Measurements from ENCODE around the gene KRT86. TPM values are rescaled to one million over a fixed set of nuclear protein-coding genes. Genes with fewer than 3 reads are reported as not detected.
A peak's percentile ranks its signal among the peaks of the same experiment; 100 is the strongest.

The KRT86 gene
- total RNA-seq, 2 donors from 2014 or later, result 0.56 to 2.1 TPM

DNA sequence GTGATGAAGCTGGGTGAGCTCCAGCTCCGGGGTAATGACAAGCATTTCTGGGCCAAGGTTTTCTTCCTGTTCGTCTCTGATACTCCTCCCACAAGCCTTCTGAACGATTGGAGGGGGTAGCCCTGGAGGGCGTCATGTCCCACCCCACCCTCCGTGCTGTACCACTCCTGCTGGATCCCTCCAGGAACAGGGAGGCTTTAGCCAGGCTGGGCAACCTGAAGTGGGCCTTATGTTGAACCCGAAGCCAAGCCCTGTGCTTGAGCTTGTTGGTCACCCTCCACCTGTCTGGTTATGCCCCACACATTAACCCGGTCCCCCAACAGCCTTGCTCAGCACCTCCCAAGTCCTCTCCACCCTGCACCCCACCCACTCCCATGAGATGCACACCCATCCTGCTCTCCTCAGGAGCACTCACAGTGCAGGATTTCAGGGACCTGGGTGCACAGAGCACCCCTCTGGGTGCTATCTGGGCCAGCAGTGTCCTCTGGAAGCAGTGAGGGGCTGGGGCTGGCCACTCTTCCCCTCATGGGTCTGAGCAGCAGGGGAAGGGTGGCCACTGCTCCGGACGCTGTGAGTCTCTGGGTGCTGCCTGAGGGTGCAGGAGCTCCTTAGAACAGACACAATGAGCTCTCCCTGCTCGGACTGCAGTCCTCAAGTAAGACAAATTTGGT lies 53.5 kb downstream of the KRT86 start:
- peaks cover 7% of the 10 kb centered on the region for H3K27me3 Mint-ChIP-seq
- no peaks in the 10 kb centered on the region for H3K36me3 Mint-ChIP-seq (ENCODE audit: low read depth)
- no peak overlapping the region for H3K4me3 Mint-ChIP-seq
- peaks cover 7% of the 10 kb centered on the region for H3K4me1 Mint-ChIP-seq
- no peak for ATAC-seq (replicated peaks)
- no peaks in the 10 kb centered on the region for H3K9me3 Mint-ChIP-seq
- H3K27ac Mint-ChIP-seq, result peak overlapping the region; percentile 6

DNA sequence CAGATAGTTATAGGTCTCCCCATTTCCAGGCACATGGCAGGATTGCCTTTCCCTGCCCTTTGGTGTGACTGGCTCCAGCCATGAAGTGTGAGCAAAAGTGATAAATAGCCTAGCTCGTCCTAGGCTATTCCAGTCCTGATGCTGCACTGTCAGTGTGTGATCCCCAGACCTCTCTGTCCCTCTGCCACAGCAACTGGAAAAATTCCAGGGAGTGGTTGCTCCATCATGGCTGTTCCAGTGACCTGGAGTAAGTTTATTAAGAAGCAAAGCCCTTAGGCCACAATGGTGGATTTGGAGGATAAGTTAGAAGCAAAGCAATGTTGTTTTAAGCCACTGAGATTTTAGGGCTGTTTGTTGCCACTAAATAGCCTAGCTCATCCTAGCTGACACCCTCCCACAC lies 56.6 kb downstream of the KRT86 start:
- no peaks in the 10 kb centered on the region for H3K9me3 Mint-ChIP-seq
- no peak overlapping the region for H3K4me3 Mint-ChIP-seq
- no peak for ATAC-seq (replicated peaks)
- H3K27me3 Mint-ChIP-seq, result peaks cover 12% of the 10 kb centered on the region
- no peaks in the 10 kb centered on the region for H3K36me3 Mint-ChIP-seq (ENCODE audit: low read depth)
- H3K4me1 Mint-ChIP-seq, result peaks cover 7% of the 10 kb centered on the region
- no peak overlapping the region for H3K27ac Mint-ChIP-seq

DNA sequence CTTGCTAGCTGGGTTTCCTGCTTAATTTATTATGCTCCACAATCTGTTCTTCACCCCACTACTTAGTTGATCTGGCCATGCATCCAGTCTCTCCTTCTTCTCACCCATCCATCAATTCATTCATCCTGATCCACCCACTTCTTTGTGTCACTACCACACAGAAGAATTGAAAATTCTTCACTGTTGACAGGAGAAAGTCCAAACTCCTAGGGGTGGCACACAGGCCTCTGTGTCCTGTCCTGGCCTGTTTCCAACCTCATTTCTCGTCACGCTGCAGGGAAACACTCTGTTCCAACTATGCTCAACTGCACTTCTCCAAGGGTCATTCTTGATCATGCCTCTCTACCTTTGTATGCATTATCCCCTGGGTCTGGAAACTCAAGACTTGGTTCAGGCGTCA lies 57.4 kb downstream of the KRT86 start:
- no peak overlapping the region for H3K4me3 Mint-ChIP-seq
- no peaks in the 10 kb centered on the region for H3K9me3 Mint-ChIP-seq
- no peak for ATAC-seq (replicated peaks)
- no peaks in the 10 kb centered on the region for H3K36me3 Mint-ChIP-seq (ENCODE audit: low read depth)
- H3K27me3 Mint-ChIP-seq, result peaks cover 12% of the 10 kb centered on the region
- H3K4me1 Mint-ChIP-seq, result peaks cover 7% of the 10 kb centered on the region
- H3K27ac Mint-ChIP-seq, result no peak overlapping the region

DNA sequence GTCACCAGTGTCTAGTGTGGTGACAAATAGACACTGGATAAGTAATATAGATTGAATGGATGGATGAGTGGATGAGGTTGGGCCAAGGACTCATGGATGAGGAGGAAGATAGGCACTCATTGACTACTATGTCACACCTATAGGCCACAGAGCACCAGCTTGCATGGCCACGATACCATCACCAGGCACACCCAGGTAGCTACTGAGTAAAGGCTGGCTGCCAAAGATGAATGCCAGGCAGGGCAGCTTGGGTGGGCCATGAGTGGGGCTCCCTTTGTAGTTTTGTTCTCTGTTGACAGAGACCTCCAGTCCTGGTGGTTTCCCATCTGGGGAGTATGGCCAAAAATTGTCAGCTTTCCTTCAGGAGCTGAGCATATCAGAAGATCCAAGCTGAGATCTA lies 57.9 kb downstream of the KRT86 start:
- ATAC-seq (replicated peaks), result no peak
- Mint-ChIP-seq H3K27ac (no peak overlapping the region), H3K4me1 (peaks cover 2% of the 10 kb centered on the region), H3K9me3 (no peaks in the 10 kb centered on the region), H3K36me3 (ENCODE audit: low read depth) (no peaks in the 10 kb centered on the region), H3K27me3 (peaks cover 12% of the 10 kb centered on the region), H3K4me3 (no peak overlapping the region)

DNA sequence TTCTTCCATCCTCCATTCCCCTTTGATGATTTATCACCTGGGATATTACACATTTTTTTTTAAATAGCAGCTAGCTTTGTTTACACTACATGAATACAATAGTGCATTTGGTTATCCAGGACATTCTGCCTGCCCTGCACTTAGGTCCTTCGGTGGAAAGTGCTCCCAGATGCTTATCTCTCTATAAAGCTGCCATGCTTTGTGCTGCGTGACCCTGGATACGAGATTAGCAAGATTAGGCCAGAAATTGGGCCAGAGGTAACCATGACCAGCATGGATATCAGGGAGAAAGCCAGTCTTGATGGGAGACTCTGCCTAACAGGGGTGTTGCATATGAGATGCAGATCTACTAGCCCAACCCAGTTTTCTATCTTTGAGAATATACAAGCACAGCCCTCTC lies 58.9 kb downstream of the KRT86 start:
- H3K9me3 Mint-ChIP-seq, result no peaks in the 10 kb centered on the region
- H3K36me3 Mint-ChIP-seq (ENCODE audit: low read depth), result no peaks in the 10 kb centered on the region
- ATAC-seq (replicated peaks), result no peak
- H3K4me3 Mint-ChIP-seq, result no peak overlapping the region
- H3K4me1 Mint-ChIP-seq, result no peaks in the 10 kb centered on the region
- H3K27me3 Mint-ChIP-seq, result peaks cover 12% of the 10 kb centered on the region
- H3K27ac Mint-ChIP-seq, result no peak overlapping the region

GRCh38 chr12:52334185-52334584 lies 59.7 kb downstream of the KRT86 start:
- Mint-ChIP-seq H3K27me3 (peaks cover 17% of the 10 kb centered on the region), H3K4me3 (no peak overlapping the region), H3K27ac (no peak overlapping the region), H3K4me1 (no peaks in the 10 kb centered on the region), H3K36me3 (ENCODE audit: low read depth) (no peaks in the 10 kb centered on the region), H3K9me3 (no peaks in the 10 kb centered on the region)
- ATAC-seq (replicated peaks), result no peak

DNA sequence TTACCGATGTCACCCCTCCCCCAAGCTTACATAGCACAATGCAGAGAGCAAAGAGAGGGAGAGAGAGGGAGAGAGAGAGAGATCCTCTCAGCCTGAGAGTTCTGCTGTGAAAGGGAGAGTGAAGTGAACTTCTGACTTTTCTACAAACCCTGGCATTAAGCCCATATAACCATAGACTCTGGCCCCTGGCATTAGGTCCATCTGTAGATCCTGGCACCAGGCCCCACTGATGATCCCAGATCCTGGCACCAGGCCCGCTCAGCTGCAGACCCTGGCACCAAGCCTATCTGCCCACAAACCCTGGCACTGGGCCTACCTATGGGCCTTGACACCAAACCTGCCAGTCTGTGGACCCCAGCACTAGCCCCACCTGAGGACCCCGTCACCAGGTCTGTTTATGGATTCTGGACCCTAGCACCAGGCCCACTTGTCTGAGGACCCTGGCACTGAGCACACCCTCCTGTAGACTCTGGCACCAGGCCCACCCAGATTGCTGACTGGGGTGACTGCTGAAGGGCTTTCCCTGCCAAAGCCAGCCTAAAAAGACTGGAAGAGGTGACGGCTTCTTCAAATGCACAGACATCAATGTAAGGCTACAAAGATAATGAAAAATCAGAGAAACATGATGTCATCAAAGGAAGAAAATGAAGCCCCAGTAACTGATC lies 61.3 kb downstream of the KRT86 start:
- no peak for ATAC-seq (replicated peaks)
- Mint-ChIP-seq H3K4me1 (no peaks in the 10 kb centered on the region), H3K27me3 (peaks cover 17% of the 10 kb centered on the region), H3K36me3 (ENCODE audit: low read depth) (no peaks in the 10 kb centered on the region), H3K4me3 (no peak overlapping the region), H3K27ac (no peak overlapping the region), H3K9me3 (no peaks in the 10 kb centered on the region)

DNA sequence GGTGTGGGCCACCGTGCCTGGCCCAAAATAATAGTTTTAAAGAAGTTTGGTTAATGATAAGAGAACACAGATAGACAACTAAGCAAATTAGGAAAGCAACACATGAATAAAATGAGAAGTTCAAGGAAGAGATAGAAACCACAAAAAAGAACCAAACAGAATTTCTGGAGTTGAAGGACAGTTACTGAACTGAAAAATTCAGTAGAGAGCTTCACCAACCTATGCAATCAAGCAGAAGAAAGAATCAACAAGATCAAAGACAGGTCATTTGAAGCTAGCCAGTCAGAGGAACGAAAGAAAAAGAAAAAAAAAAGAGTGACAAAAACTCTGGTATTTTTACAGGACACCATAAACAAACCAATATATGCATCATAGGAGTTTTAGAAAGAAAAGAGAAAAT lies 62.2 kb downstream of the KRT86 start:
- Mint-ChIP-seq H3K4me3 (no peak overlapping the region), H3K4me1 (no peaks in the 10 kb centered on the region), H3K9me3 (no peaks in the 10 kb centered on the region), H3K27ac (no peak overlapping the region), H3K36me3 (ENCODE audit: low read depth) (no peaks in the 10 kb centered on the region), H3K27me3 (peaks cover 17% of the 10 kb centered on the region)
- ATAC-seq (replicated peaks), result no peak

- Mint-ChIP-seq H3K9me3 (no peaks in the 10 kb centered on the region), H3K27ac (no peak overlapping the region), H3K27me3 (peaks cover 17% of the 10 kb centered on the region), H3K4me3 (no peak overlapping the region), H3K4me1 (no peaks in the 10 kb centered on the region), H3K36me3 (ENCODE audit: low read depth) (no peaks in the 10 kb centered on the region)
- no peak for ATAC-seq (replicated peaks)
Measured at GRCh38 chr12:52337054-52337453, 62.6 kb downstream of the KRT86 start.

DNA sequence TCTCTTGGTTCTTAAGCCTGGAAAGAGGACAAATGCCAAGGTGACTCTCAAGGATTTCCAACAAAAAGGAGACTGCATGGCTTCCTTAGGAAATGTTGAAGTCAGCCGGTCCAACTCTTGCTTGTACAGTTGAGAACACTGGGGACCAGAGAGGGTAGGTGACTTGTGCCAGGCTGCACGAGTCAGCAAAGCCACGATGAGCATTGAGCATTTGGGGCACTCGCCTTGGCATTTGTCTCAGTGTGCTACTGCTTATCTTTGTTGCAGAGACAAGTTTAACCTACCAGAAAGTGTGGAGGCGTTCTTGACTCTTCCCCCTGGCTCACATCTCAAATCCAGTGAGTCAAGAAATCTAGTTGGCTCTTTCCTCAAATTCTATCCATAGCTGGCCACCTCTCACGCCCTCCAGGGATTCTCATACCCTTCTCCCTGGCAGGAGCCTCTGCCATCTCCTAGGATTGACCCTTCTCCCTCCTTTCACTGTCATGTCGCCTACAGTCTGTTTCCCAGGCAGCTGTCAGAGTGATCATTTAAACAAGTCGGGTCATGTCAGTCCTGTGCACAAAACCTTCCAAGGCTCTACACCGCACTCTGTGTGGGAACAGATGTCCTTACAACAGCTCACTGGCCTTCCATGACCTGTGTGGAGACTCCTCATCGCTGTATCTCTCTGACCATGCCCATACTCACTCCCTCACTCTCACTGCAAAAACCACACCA lies 64.0 kb downstream of the KRT86 start:
- H3K27ac Mint-ChIP-seq, result no peak overlapping the region
- no peaks in the 10 kb centered on the region for H3K9me3 Mint-ChIP-seq
- ATAC-seq (replicated peaks), result no peak
- no peaks in the 10 kb centered on the region for H3K4me1 Mint-ChIP-seq
- H3K4me3 Mint-ChIP-seq, result no peak overlapping the region
- peaks cover 17% of the 10 kb centered on the region for H3K27me3 Mint-ChIP-seq
- no peaks in the 10 kb centered on the region for H3K36me3 Mint-ChIP-seq (ENCODE audit: low read depth)

- no peaks in the 10 kb centered on the region for H3K4me1 Mint-ChIP-seq
- H3K4me3 Mint-ChIP-seq, result no peak overlapping the region
- ATAC-seq (replicated peaks), result no peak
- H3K36me3 Mint-ChIP-seq (ENCODE audit: low read depth), result no peaks in the 10 kb centered on the region
- no peak overlapping the region for H3K27ac Mint-ChIP-seq
- H3K27me3 Mint-ChIP-seq, result peaks cover 5% of the 10 kb centered on the region
- H3K9me3 Mint-ChIP-seq, result no peaks in the 10 kb centered on the region
Measured at GRCh38 chr12:52341066-52341580, 66.7 kb downstream of the KRT86 start.

GRCh38 chr12:52342781-52343490 lies 68.5 kb downstream of the KRT86 start:
- no peaks in the 10 kb centered on the region for H3K9me3 Mint-ChIP-seq
- ATAC-seq (replicated peaks), result no peak
- no peak overlapping the region for H3K27ac Mint-ChIP-seq
- H3K27me3 Mint-ChIP-seq, result peaks cover 7% of the 10 kb centered on the region
- no peaks in the 10 kb centered on the region for H3K36me3 Mint-ChIP-seq (ENCODE audit: low read depth)
- no peak overlapping the region for H3K4me3 Mint-ChIP-seq
- H3K4me1 Mint-ChIP-seq, result no peaks in the 10 kb centered on the region

DNA sequence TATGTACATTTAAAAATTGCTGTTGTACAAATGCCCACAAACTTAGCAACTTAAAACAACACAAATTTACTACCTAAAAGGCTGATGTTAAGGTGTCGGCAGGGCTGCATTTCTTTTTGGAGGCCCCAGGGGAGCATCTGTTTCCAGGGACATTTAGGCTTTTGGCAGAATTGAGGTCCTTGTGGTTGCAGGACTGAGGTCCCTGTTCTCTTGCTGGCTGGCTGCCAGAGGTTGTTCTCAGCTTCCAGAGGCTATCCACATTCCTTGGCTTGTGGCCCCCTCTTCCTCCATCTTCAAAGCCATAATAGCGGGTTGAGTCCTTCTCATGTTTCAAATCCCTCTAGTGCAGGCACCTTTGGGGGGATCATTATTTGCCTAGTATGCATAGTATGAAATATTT lies 69.1 kb downstream of the KRT86 start:
- no peaks in the 10 kb centered on the region for H3K36me3 Mint-ChIP-seq (ENCODE audit: low read depth)
- no peak overlapping the region for H3K4me3 Mint-ChIP-seq
- no peak overlapping the region for H3K27ac Mint-ChIP-seq
- H3K4me1 Mint-ChIP-seq, result no peaks in the 10 kb centered on the region
- no peaks in the 10 kb centered on the region for H3K9me3 Mint-ChIP-seq
- no peak for ATAC-seq (replicated peaks)
- peaks cover 8% of the 10 kb centered on the region for H3K27me3 Mint-ChIP-seq

DNA sequence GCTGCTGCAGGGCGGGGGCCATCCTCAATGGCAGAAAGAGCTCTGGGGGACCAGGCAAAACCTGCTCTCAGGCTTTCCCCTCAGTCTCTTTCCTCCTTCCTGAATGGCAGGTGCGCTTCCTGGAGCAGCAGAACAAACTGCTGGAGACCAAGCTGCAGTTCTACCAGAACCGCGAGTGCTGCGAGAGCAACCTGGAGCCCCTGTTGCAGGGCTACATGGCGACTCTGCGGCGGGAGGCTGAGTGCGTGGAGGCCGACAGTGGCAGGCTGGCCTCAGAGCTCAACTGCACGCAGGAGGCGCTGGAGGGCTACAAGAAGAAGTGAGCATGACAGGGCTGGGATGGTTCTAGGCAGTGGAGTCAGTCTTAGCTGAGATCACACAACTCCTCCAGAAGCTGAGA lies 69.7 kb downstream of the KRT86 start:
- Mint-ChIP-seq H3K27ac (no peak overlapping the region), H3K27me3 (peaks cover 5% of the 10 kb centered on the region), H3K4me3 (no peak overlapping the region), H3K4me1 (no peaks in the 10 kb centered on the region), H3K36me3 (ENCODE audit: low read depth) (no peaks in the 10 kb centered on the region), H3K9me3 (no peaks in the 10 kb centered on the region)
- ATAC-seq (replicated peaks), result no peak
